GM12874 (cell line): Measurements from ENCODE around the gene KAT5.

Experiments
- CTCF ChIP-seq: IDR thresholded peaks from 2 replicates; pipeline ENCODE4 v1.5.1; 2011; ENCODE audit warnings: low read depth, mild to moderate bottlenecking, control low read depth, low read length, moderate library complexity; ENCODE audit not compliant: insufficient read depth

Gene KAT5

DNA sequence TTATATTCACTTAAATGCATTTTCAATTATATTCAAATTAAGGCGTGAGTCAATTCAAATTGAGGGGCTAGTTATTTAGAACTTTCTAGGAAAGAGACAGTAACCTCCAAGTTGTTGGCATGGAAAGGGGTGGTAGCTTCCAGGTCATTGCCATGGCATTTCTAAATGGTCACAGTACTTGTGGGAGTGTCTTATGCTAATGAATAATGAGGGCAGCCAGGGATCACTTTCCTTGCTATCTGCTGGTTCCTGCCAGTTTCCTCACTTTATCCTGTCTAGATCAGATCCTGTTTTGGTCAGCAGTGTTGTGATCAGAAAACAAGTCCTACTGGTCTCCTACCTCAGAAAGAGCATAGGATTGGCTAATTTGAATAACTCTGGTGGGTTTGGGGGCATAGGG, 30.3 kb downstream of the KAT5 start:
- TF ChIP-seq CTCF, result no peak

DNA sequence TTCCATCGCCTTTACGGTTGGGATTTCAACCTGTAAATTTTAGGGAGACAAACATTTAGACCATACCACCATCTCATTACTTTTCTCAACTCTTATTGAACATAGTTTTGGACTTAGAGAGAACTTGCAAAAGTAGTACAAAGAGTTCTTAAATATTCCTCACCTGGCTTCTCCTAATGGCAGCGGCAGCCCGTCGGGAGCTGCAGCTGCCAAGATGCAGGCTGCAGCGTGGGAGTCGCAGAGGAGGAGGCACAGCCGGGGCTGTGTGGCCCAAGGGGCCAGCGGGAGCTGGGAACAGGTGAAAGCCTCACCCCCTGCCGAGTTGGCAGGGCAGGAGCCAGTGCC, 31.6 kb downstream of the KAT5 start:
- no peak for TF ChIP-seq CTCF

DNA sequence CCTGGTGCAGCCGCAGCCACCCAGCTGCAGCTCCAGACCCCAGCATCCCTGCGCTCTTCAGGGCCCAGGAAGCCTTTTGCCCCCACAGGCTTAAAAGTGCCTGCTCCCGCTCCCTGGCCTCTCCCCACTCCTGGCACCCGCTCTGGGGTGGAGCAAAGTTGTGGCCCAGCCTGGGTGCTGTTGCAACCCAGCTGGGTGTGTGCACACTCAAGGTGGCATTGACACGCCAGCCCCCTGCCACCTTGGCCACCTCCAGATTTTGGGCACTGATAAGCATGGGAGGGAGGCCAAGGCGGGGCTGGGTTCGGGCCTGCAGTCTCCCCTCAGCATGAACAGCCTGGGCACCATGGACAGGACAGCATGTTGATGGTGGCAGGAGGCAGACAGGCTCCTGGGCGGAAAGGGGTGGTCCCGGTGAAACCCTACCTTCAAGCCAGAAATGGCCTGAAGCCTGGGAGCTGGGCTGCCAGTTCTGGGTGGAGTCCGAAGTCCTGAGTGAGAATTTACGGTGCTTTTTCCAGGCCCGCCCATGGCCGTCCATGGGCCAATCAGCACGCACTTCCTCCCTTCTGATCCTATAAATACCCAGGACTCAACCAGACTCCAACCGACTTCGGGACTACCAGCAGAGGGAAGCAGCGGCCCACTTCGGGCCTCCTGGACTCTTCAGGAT, 32.1 kb downstream of the KAT5 start:
- 0 out of 2 replicates have a peak, but pooled peaks have one; percentile 1 for TF ChIP-seq CTCF

GRCh38 chr11:65744699-65745042, 32.6 kb downstream of the KAT5 start:
- TF ChIP-seq CTCF, result no peak

GRCh38 chr11:65745049-65745448, 33.0 kb downstream of the KAT5 start:
- TF ChIP-seq CTCF, result no peak

DNA sequence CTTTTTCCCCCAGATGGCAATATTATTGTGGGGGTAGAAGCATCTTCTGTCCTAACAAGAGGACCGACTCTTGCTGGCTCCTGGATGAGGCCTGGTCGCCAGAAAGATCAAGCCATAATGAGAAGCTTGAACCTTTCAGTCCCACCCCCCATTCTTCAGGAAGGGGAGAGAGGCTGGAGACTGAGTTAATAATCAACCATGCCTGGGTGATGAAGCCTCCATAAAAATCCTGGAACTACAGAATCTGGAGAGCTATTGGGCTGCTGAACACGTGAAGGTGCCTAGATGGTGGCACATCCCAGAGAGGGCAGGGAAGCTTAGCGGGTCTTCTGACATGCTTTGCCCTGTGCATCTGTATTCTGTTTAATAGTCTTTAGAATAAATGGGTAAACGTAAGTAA, 52.4 kb downstream of the KAT5 start:
- no peak for TF ChIP-seq CTCF

DNA sequence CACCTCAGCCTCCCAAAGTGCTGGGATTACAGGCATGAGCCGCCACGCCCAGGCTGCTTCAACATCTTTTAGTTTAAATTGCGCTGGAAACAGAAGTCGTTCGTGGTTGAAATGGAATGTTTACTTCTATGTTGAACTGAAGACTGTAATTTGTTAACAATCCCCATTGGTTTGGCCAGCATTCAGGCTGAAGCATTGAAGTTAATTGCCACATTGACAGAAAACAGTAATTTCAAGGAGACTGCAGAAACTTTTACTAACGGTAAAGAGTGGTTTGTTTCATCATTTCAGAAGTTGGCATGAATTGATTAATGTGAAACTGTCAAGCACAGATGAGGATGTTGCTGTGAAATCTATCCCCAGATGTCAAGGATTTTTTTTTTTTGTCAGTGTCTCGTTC, 54.5 kb downstream of the KAT5 start:
- no peak for TF ChIP-seq CTCF

GRCh38 chr11:65767406-65767805, 55.4 kb downstream of the KAT5 start:
- no peak for TF ChIP-seq CTCF
